ENCODE measurements around the gene LAG3.

DNA sequence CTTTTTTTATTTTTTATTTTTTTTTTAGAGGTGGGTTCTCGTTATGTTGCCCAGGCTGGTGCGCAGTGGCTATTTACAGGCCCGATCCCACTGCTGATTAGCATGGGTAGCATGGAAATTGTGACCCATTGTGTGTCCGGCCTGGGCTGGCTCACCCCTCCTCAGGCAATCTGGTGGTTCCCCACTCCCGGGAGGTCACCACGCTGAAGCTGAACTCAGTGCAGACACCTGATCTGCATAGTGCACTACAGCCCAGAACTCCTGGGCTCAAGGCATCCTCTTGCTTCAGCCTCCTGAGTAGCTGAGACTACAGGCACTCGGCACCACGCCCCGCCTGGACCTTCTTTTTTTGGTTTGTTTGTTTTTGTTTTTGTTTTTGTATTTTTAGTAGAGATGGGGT, 11.5 kb downstream of the LAG3 start:
- TF ChIP-seq, protein P1, sequence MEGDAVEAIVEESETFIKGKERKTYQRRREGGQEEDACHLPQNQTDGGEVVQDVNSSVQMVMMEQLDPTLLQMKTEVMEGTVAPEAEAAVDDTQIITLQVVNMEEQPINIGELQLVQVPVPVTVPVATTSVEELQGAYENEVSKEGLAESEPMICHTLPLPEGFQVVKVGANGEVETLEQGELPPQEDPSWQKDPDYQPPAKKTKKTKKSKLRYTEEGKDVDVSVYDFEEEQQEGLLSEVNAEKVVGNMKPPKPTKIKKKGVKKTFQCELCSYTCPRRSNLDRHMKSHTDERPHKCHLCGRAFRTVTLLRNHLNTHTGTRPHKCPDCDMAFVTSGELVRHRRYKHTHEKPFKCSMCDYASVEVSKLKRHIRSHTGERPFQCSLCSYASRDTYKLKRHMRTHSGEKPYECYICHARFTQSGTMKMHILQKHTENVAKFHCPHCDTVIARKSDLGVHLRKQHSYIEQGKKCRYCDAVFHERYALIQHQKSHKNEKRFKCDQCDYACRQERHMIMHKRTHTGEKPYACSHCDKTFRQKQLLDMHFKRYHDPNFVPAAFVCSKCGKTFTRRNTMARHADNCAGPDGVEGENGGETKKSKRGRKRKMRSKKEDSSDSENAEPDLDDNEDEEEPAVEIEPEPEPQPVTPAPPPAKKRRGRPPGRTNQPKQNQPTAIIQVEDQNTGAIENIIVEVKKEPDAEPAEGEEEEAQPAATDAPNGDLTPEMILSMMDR (conservative IDR thresholded peaks at IDR 0.05; ENCODE audit: low read depth, low read length): no peak
- no peak for TF ChIP-seq EZH2 (IDR thresholded peaks at IDR 0.05; ENCODE audit: borderline replicate concordance, low read depth, low read length, poor library complexity, severe bottlenecking)

Data from A673 (cell line).